A673 (cell line): ENCODE measurements around the gene ADAM30. TPM values are rescaled to one million over a fixed set of nuclear protein-coding genes. Genes with fewer than 3 reads are reported as not detected.

Experiments
- BruUV-seq: library from RNA; stranded (reverse); fragments of 400-500 nt; replicated peaks from 2 replicates; lab custom pipeline; 2021; lab: Mats Ljungman, UMichigan
- CTCF ChIA-PET: fragments of 300-600 bp; sonication (Branson Sonifier 250); formaldehyde crosslinking; loops from one replicate; lab custom pipeline; 2022; ENCODE audit warnings: antibody characterized with exemption; lab: Charles Lee
- POLR2A ChIA-PET: fragments of 300-600 bp; sonication (Branson Sonifier 250); formaldehyde crosslinking; loops from one replicate; lab custom pipeline; 2022; ENCODE audit warnings: antibody characterized with exemption; ENCODE audit not compliant: low non-redundant PET; lab: Charles Lee
- DNase-seq: peaks from one replicate; pipeline ENCODE4 v3.0.0-alpha.2; 2015; ENCODE audit warnings: low spot score
- H3K27ac ChIP-seq: fragments of 200-600 bp; sonication (generic); 2 replicates; pipeline ENCODE4 v1.5.1; 2016; ENCODE audit warnings: mixed run types, low read depth, mild to moderate bottlenecking, mixed read lengths, antibody characterized with exemption, low read length; ENCODE audit not compliant: poor library complexity, severe bottlenecking
- H3K27me3 ChIP-seq: fragments of 200-600 bp; sonication (generic); replicated peaks from 2 replicates; pipeline ENCODE4 v1.6.1; 2017; ENCODE audit warnings: mixed run types, low read depth, mild to moderate bottlenecking, mixed read lengths, antibody characterized with exemption, low read length; ENCODE audit not compliant: insufficient read depth, poor library complexity
- H3K36me3 ChIP-seq: fragments of 200-600 bp; sonication (generic); 2 replicates; pipeline ENCODE4 v1.6.1; 2016; ENCODE audit warnings: mixed run types, mild to moderate bottlenecking, mixed read lengths, antibody characterized with exemption, low read length; ENCODE audit not compliant: insufficient read depth, poor library complexity, severe bottlenecking
- H3K4me1 ChIP-seq: fragments of 200-600 bp; sonication (generic); 2 replicates; pipeline ENCODE4 v1.6.1; 2017; ENCODE audit warnings: mixed run types, mild to moderate bottlenecking, mixed read lengths, antibody characterized with exemption, low read length; ENCODE audit not compliant: insufficient read depth, poor library complexity, severe bottlenecking
- H3K4me3 ChIP-seq: fragments of 200-600 bp; sonication (generic); 2 replicates; pipeline ENCODE4 v1.5.1; 2016; ENCODE audit warnings: low read depth, mixed run types, mild to moderate bottlenecking, mixed read lengths, low read length; ENCODE audit not compliant: poor library complexity, severe bottlenecking
- H3K9me3 ChIP-seq: fragments of 200-600 bp; sonication (generic); 2 replicates; pipeline ENCODE4 v1.6.1; 2016; ENCODE audit warnings: mixed run types, low read depth, mild to moderate bottlenecking, mixed read lengths, antibody characterized with exemption, low read length; ENCODE audit not compliant: poor library complexity, severe bottlenecking
- EZH2 ChIP-seq: fragments of 200-600 bp; sonication (generic); IDR thresholded peaks from 2 replicates; pipeline ENCODE4 v1.6.1; 2017; ENCODE audit warnings: borderline replicate concordance, low read depth, mild to moderate bottlenecking, mixed read lengths, antibody characterized with exemption, low read length; ENCODE audit not compliant: poor library complexity, severe bottlenecking
- intact Hi-C: fragments of 100-400 bp; cut with micrococcal nuclease; formaldehyde crosslinking; loops from one replicate; pipeline ENCODE4 v1.10.0; 2022; ENCODE audit not compliant: unreplicated experiment
- total RNA-seq: library from RNA; stranded (reverse); gene quantifications from 2 replicates; pipeline ENCODE4 v1.2.3, GENCODE V29; 2021
- TF ChIP-seq, protein P1 (sequence below): fragments of 300-800, 200-600 bp; sonication (generic); conservative IDR thresholded peaks from 2 replicates; pipeline ENCODE4 v1.5.1; 2017; ENCODE audit warnings: low read depth, mild to moderate bottlenecking, antibody characterized with exemption, low read length, moderate library complexity, mixed read lengths

ADAM30 gene
- total RNA-seq, 1 experiment from 2014 or later, result not detected

DNA sequence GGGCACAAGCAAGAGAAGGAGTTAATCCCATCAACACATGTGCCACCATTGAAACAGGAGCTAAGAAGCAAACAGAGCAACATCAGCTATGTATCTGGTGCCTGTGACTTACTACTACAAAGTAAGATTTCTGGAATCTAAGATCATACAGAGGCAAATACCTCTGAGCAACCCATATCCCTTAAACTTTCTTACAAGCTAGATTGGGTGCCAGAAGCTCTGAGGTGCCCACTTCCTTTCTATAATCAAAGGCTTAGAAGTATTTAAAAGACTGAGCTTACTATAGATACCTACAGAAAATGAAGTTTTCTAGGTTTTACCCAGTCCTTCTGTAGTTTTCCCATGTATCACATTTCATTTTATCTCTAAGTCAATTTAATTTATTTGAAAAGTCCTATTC is 44.4 kb upstream of the ADAM30 start:
- intact Hi-C loops, result no loop called here
- Histone ChIP-seq H3K36me3 (peaks cover 34% of the 10 kb centered on the region), H3K27ac (no peak overlapping the region), H3K4me1 (no peaks in the 10 kb centered on the region), H3K27me3 (no peaks in the 10 kb centered on the region), H3K4me3 (no peak overlapping the region), H3K9me3 (no peaks in the 10 kb centered on the region)
- POLR2A ChIA-PET, result no interaction called here
- TF ChIP-seq EZH2, result no peak
- TF ChIP-seq, protein P1, sequence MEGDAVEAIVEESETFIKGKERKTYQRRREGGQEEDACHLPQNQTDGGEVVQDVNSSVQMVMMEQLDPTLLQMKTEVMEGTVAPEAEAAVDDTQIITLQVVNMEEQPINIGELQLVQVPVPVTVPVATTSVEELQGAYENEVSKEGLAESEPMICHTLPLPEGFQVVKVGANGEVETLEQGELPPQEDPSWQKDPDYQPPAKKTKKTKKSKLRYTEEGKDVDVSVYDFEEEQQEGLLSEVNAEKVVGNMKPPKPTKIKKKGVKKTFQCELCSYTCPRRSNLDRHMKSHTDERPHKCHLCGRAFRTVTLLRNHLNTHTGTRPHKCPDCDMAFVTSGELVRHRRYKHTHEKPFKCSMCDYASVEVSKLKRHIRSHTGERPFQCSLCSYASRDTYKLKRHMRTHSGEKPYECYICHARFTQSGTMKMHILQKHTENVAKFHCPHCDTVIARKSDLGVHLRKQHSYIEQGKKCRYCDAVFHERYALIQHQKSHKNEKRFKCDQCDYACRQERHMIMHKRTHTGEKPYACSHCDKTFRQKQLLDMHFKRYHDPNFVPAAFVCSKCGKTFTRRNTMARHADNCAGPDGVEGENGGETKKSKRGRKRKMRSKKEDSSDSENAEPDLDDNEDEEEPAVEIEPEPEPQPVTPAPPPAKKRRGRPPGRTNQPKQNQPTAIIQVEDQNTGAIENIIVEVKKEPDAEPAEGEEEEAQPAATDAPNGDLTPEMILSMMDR, result no peak
- DNase-seq, result no peak
- no TSS peak for BruUV-seq
- CTCF ChIA-PET, result no interaction called here

DNA sequence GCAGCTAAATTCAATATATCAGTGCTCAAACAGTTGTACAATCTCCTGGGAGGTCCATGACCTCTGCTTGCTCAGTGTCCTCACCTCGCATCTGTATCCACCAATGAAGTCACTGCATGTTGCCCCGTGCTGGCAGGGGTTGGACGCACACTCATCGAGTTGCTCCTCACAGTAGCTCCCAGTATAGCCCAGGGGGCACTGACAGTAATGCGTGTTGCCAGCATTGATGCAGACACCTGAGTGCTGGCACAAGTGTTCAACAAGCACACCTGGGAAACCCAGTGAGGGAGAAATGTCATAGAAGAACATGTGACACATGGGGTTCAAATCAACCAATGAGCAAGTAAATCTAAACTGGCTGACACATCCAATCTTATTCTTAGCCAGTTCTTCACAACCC is 40.9 kb upstream of the ADAM30 start:
- Histone ChIP-seq H3K4me3 (no peak overlapping the region), H3K4me1 (no peaks in the 10 kb centered on the region), H3K9me3 (peaks cover 12% of the 10 kb centered on the region), H3K27me3 (no peaks in the 10 kb centered on the region), H3K27ac (no peak overlapping the region), H3K36me3 (peaks cover 60% of the 10 kb centered on the region)
- BruUV-seq, result no TSS peak
- ChIA-PET POLR2A (no interaction called here), CTCF (no interaction called here)
- intact Hi-C loops, result no loop called here
- TF ChIP-seq EZH2, result no peak
- TF ChIP-seq, protein P1, result no peak
- no peak for DNase-seq

DNA sequence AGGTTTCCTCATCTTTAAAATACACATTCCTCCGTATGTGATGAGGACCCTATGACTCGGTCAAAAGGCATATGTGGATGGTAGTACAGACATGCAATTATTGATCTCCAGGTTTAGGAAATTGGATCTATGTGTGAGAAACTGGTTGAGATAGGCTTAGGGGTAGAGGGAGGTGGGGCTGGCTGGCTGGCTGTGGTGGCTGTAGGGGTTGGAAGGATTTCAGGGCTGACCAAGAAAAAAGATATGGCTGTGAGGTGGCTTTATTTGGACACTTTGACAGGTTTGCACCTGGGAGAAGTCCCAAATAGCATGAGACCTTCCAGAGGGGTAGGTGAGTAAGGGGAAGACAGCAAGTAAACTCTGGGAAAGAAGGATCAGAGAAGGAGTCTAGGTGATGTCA is 39.6 kb upstream of the ADAM30 start:
- Histone ChIP-seq H3K9me3 (peaks cover 12% of the 10 kb centered on the region), H3K4me1 (no peaks in the 10 kb centered on the region), H3K4me3 (no peak overlapping the region), H3K27me3 (no peaks in the 10 kb centered on the region), H3K36me3 (peaks cover 63% of the 10 kb centered on the region), H3K27ac (no peak overlapping the region)
- no peak for DNase-seq
- ChIA-PET CTCF (no interaction called here), POLR2A (no interaction called here)
- intact Hi-C loops, result no loop called here
- TF ChIP-seq, protein P1, result no peak
- TF ChIP-seq EZH2, result no peak
- no TSS peak for BruUV-seq
